WTC11 (cell line): Measurements from ENCODE around the gene ADGRF1.

ENCODE experiments used
- ATF2 ChIP-seq: sonication (generic); formaldehyde crosslinking; IDR thresholded peaks from 2 replicates; pipeline ENCODE4 v1.8.1; 2022; ENCODE audit warnings: low read depth, missing genetic modification reagents, borderline replicate concordance
- ATF3 ChIP-seq: sonication (generic); formaldehyde crosslinking; conservative IDR thresholded peaks from 2 replicates; pipeline ENCODE4 v1.8.1; 2022; ENCODE audit warnings: mild to moderate bottlenecking, missing genetic modification reagents
- CTCF ChIP-seq: fragments of 200-600 bp; IDR thresholded peaks from 2 replicates; pipeline ENCODE4 v1.8.0; 2022; ENCODE audit warnings: antibody characterized with exemption
- ESRRA ChIP-seq: sonication (generic); formaldehyde crosslinking; IDR thresholded peaks from 2 replicates; pipeline ENCODE4 v1.8.1; 2022; ENCODE audit warnings: mild to moderate bottlenecking, missing genetic modification reagents, borderline replicate concordance
- GABPB1 ChIP-seq: sonication (generic); formaldehyde crosslinking; IDR thresholded peaks from 2 replicates; pipeline ENCODE4 v1.8.1; 2023; ENCODE audit warnings: mild to moderate bottlenecking, missing genetic modification reagents
- MAX ChIP-seq: sonication (generic); formaldehyde crosslinking; IDR thresholded peaks from 2 replicates; pipeline ENCODE4 v1.8.0; 2022; ENCODE audit warnings: mild to moderate bottlenecking, missing genetic modification reagents
- ZNF512 ChIP-seq: sonication (generic); formaldehyde crosslinking; IDR thresholded peaks from 2 replicates; pipeline ENCODE4 v1.8.1; 2022; ENCODE audit warnings: missing genetic modification reagents, borderline replicate concordance

GRCh38 chr6:46997646-46998045, 44.5 kb downstream of the ADGRF1 start:
- TF ChIP-seq CTCF: no peak
- no peak for TF ChIP-seq ATF2 (CRISPR knock-in tag)
- TF ChIP-seq ESRRA: no peak
- TF ChIP-seq GABPB1 (CRISPR knock-in tag): no peak
- TF ChIP-seq ZNF512 (CRISPR knock-in tag): no peak
- TF ChIP-seq ATF3 (CRISPR knock-in tag): no peak
- no peak for TF ChIP-seq MAX (CRISPR knock-in tag)
